NB4 (cell line): Measurements from ENCODE around the gene CBY2.
A peak's percentile ranks its signal among the peaks of the same experiment; 100 is the strongest.

Source experiments
- DNase-seq: peaks from one replicate; pipeline ENCODE4 v3.0.0; 2010; ENCODE audit warnings: low read depth
- H3K4me3 ChIP-seq: one replicate; pipeline ENCODE4 v1.5.1; 2011; ENCODE audit warnings: mild to moderate bottlenecking, low read depth, low read length, moderate library complexity
- MYC ChIP-seq: IDR thresholded peaks from 2 replicates; pipeline ENCODE4 v1.6.1; 2011; ENCODE audit warnings: low read depth, low read length
- POLR2A ChIP-seq: IDR thresholded peaks from 2 replicates; pipeline ENCODE4 v1.6.1; 2011; ENCODE audit warnings: mild to moderate bottlenecking; ENCODE audit not compliant: insufficient read length; ENCODE audit errors: extremely low read depth
- TF ChIP-seq, protein P1 (sequence below): IDR thresholded peaks from one replicate; pipeline ENCODE4 v1.5.1; 2012; ENCODE audit warnings: low read depth, low read length
- TF ChIP-seq, protein P2 (sequence below): IDR thresholded peaks from 2 replicates; pipeline ENCODE4 v1.6.1; 2011; ENCODE audit warnings: low read depth, low read length

The CBY2 gene

GRCh38 chr13:45683701-45684100 is 18.4 kb upstream of the CBY2 start:
- no peak overlapping the region for H3K4me3 ChIP-seq
- DNase-seq, result no peak
- TF ChIP-seq MYC (no peak), POLR2A (no peak)
- TF ChIP-seq, protein P1, sequence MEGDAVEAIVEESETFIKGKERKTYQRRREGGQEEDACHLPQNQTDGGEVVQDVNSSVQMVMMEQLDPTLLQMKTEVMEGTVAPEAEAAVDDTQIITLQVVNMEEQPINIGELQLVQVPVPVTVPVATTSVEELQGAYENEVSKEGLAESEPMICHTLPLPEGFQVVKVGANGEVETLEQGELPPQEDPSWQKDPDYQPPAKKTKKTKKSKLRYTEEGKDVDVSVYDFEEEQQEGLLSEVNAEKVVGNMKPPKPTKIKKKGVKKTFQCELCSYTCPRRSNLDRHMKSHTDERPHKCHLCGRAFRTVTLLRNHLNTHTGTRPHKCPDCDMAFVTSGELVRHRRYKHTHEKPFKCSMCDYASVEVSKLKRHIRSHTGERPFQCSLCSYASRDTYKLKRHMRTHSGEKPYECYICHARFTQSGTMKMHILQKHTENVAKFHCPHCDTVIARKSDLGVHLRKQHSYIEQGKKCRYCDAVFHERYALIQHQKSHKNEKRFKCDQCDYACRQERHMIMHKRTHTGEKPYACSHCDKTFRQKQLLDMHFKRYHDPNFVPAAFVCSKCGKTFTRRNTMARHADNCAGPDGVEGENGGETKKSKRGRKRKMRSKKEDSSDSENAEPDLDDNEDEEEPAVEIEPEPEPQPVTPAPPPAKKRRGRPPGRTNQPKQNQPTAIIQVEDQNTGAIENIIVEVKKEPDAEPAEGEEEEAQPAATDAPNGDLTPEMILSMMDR, result peak; percentile 35

GRCh38 chr13:45688577-45688976 is 13.5 kb upstream of the CBY2 start:
- DNase-seq, result no peak
- TF ChIP-seq, protein P1, result no peak
- TF ChIP-seq MYC (no peak), POLR2A (no peak)
- TF ChIP-seq, protein P2, sequence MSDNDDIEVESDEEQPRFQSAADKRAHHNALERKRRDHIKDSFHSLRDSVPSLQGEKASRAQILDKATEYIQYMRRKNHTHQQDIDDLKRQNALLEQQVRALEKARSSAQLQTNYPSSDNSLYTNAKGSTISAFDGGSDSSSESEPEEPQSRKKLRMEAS, result no peak
- no peak overlapping the region for H3K4me3 ChIP-seq

- no peak for DNase-seq
- TF ChIP-seq POLR2A (no peak), MYC (no peak)
- TF ChIP-seq, protein P1, result no peak
- TF ChIP-seq, protein P2, result no peak
- H3K4me3 ChIP-seq, result no peak overlapping the region
These were observed 11.5 kb upstream of the CBY2 start for GRCh38 chr13:45690636-45691035.

DNA sequence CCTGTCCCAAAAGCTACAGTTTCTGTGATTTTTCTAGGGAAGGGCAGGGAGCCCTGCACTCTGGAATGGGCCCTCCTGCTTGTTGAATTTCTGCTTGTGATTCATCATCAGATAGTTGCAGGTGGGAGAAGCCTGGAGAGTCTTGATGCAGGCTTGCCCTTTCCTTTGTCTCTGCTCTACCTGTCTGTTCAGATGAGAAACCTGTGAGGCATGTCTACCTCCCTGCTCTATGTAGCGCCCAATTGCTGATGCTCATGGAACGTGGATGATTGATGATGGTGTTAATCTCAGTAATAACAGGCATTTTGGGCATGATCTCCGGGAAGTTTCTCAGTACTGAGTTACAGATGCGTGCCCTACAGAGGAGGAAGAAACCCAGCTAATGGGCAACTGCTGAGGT is 10.9 kb upstream of the CBY2 start:
- no peak for DNase-seq
- TF ChIP-seq, protein P2, result no peak
- TF ChIP-seq, protein P1, result no peak
- no peak for TF ChIP-seq MYC
- no peak for TF ChIP-seq POLR2A
- no peak overlapping the region for H3K4me3 ChIP-seq

DNA sequence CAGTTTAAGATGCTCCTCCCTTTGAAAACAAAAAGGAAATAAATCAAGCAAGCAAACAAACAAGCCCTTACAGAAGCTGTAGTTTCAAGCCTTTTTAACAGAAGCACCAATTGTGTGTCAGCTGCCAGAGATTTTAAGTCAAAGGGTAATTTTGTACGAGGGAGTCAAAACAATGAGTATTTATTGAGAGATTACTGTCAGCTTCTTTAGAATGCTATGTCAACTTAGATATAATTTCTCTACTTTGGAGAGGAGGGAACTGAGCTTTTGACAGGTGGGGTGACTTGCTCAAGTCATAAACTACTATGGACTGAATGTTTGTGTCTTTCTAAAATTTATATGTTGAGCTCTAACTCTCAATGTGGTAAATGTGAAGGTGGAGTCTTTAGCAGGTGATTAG is 10.5 kb upstream of the CBY2 start:
- DNase-seq, result no peak
- no peak overlapping the region for H3K4me3 ChIP-seq
- TF ChIP-seq, protein P2, result no peak
- TF ChIP-seq MYC (no peak), POLR2A (no peak)
- TF ChIP-seq, protein P1, result no peak

DNA sequence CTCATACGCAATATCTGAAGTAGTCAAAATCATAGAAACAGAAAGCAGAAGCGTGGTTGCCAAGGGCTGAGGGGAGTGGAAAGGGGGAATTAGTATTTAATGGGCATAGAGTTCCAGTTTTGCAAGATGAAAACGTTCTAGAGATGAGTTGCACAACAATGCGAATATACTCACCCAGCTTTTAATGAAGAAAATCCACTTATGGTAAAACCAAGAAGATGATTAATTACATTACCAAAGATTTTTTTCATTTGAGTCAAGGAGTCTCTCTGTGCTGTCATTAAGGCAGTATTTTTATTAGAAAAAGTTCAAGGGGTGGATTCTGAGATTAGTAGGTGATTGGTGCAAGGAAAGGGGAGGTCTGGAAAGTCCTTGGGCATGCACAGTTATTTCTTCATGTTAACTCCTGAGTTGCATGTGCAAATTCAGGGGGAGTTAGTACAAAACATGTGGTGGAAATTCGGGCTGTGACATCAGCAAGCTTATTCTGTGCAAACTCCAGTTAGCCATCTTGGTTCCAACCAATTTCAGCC is 6.9 kb upstream of the CBY2 start:
- no peak overlapping the region for H3K4me3 ChIP-seq
- TF ChIP-seq, protein P1, result no peak
- TF ChIP-seq, protein P2, result no peak
- no peak for TF ChIP-seq POLR2A
- TF ChIP-seq MYC, result no peak
- DNase-seq, result peak; percentile 81
